HG03558 (cell line): ENCODE measurements around the gene ASCL5.

Experiments used
- ATAC-seq: cut with Tn5 transposase; IDR thresholded peaks from one replicate; pipeline ENCODE4 v1.9.1; 2021; ENCODE audit warnings: moderate number of reproducible peaks; ENCODE audit not compliant: unreplicated experiment; ENCODE audit errors: extremely low read depth

ASCL5 gene

GRCh38 chr1:201090541-201090940, 36.4 kb downstream of the ASCL5 start:
- no peak for ATAC-seq

- no peak for ATAC-seq
Measured at GRCh38 chr1:201089596-201089995, 37.4 kb downstream of the ASCL5 start.

GRCh38 chr1:201088901-201089525, 38.0 kb downstream of the ASCL5 start:
- no peak for ATAC-seq

GRCh38 chr1:201088395-201088794, 38.6 kb downstream of the ASCL5 start:
- no peak for ATAC-seq

GRCh38 chr1:201085902-201086735, 40.9 kb downstream of the ASCL5 start:
- no peak for ATAC-seq

GRCh38 chr1:201084295-201084694, 42.7 kb downstream of the ASCL5 start:
- no peak for ATAC-seq

GRCh38 chr1:201083741-201084140, 43.2 kb downstream of the ASCL5 start:
- ATAC-seq, result no peak

- no peak for ATAC-seq
Measured at GRCh38 chr1:201080135-201080534, 46.8 kb downstream of the ASCL5 start.

- ATAC-seq, result no peak
Measured at GRCh38 chr1:201077736-201078135, 49.2 kb downstream of the ASCL5 start.

GRCh38 chr1:201077116-201077515, 49.9 kb downstream of the ASCL5 start:
- ATAC-seq, result no peak

GRCh38 chr1:201076092-201076491, 50.9 kb downstream of the ASCL5 start:
- no peak for ATAC-seq

- no peak for ATAC-seq
Measured at GRCh38 chr1:201074018-201074417, 53.0 kb downstream of the ASCL5 start.

GRCh38 chr1:201072922-201073321, 54.1 kb downstream of the ASCL5 start:
- no peak for ATAC-seq

GRCh38 chr1:201072149-201072548, 54.8 kb downstream of the ASCL5 start:
- ATAC-seq, result no peak

GRCh38 chr1:201069636-201070035, 57.3 kb downstream of the ASCL5 start:
- ATAC-seq, result no peak

- ATAC-seq, result no peak
Measured at GRCh38 chr1:201068976-201069375, 58.0 kb downstream of the ASCL5 start.

- no peak for ATAC-seq
Measured at GRCh38 chr1:201066986-201067385, 60.0 kb downstream of the ASCL5 start.

- ATAC-seq, result no peak
Measured at GRCh38 chr1:201065686-201066085, 61.3 kb downstream of the ASCL5 start.

GRCh38 chr1:201064806-201065205, 62.2 kb downstream of the ASCL5 start:
- ATAC-seq, result no peak
